ENCODE measurements around the gene CHRDL1. TPM values are rescaled to one million over a fixed set of nuclear protein-coding genes. Genes with fewer than 3 reads are reported as not detected.

Gene CHRDL1
- total and polyA plus RNA-seq, 2 of the 13 experiments (the other 11 are each of a cell fraction or from before 2014, with no cell fraction given) = not detected

- no peak for TF ChIP-seq SP1 (IDR thresholded peaks at IDR 0.05)
- no peak for TF ChIP-seq SP1 (CRISPR knock-in tag; IDR thresholded peaks at IDR 0.05)
- no peak for TF ChIP-seq ZNF205 (CRISPR knock-in tag; IDR thresholded peaks at IDR 0.05)
- no peak for TF ChIP-seq USF2 (IDR thresholded peaks at IDR 0.05; ENCODE audit: low read depth, low read length)
- no peak for TF ChIP-seq USF2 (CRISPR knock-in tag; IDR thresholded peaks at IDR 0.05; ENCODE audit: borderline replicate concordance)
- no peak for TF ChIP-seq PAX8 (CRISPR knock-in tag; IDR thresholded peaks at IDR 0.05; ENCODE audit: borderline replicate concordance)
- no peak for TF ChIP-seq RXRA (CRISPR knock-in tag; IDR thresholded peaks at IDR 0.05)
- no peak for TF ChIP-seq ZFP82 (CRISPR knock-in tag; IDR thresholded peaks at IDR 0.05; ENCODE audit: borderline replicate concordance)
- no peak for TF ChIP-seq ESRRA (CRISPR knock-in tag; IDR thresholded peaks at IDR 0.05; ENCODE audit: low read depth)
- Histone ChIP-seq H3K4me2 (ENCODE audit: low read depth, low read length) (no peak overlapping the region), H3K4me1 (ENCODE audit: insufficient read depth, low read length) (no peaks in the 10 kb centered on the region), H3K79me2 (ENCODE audit: insufficient read depth, low read length) (no peaks in the 10 kb centered on the region), H3K4me3 (replicated peaks in 1 of 3; ENCODE audit: insufficient read depth in 1 of 3, low read depth in 2 of 3, low read length in 3 of 3) (no peak overlapping the region), H3K27ac (ENCODE audit: extremely low read length, insufficient read depth, low read length) (no peak overlapping the region), H3K9me3 (ENCODE audit: low read length) (no peaks in the 10 kb centered on the region), H2AFZ (ENCODE audit: low read length) (no peak overlapping the region), H4K20me1 (ENCODE audit: insufficient read depth, low read length) (no peaks in the 10 kb centered on the region), H3K27me3 (ENCODE audit: control insufficient read depth in 1 of 2, insufficient read depth in 2 of 2, low read length in 2 of 2) (no peaks in the 10 kb centered on the region), H3K9ac (ENCODE audit: insufficient read depth, low read depth, low read length) (no peak overlapping the region), H3K36me3 (replicated peaks in 1 of 2; ENCODE audit: control insufficient read depth in 1 of 2, insufficient read depth in 2 of 2, low read length in 2 of 2) (no peaks in the 10 kb centered on the region)
- DNase-seq (ENCODE audit: low spot score) = no peak
- ChIA-PET CTCF (ENCODE audit: low intra/inter-chr PET ratio, low total read pairs) (no interaction called here), POLR2A (no interaction called here)
- no peak for ATAC-seq
- intact Hi-C loops (cut with micrococcal nuclease; ENCODE audit: unreplicated experiment) = no loop called here
- BruUV-seq (replicated peaks) = no TSS peak
- no peak for FAIRE-seq
- 0% methylated on average over 1 of the region's 2 CpGs for WGBS (ENCODE audit: low lambda C conversion rate)
- in situ Hi-C loops (cut with HindIII; ENCODE audit: extremely low pct_ligation_motif_present, low pct_unique_long_range_greater_than_20kb) = no loop called here
These were observed 62.5 kb downstream of the CHRDL1 start for GRCh38 chrX:110733166-110733565.
